Mucosa of descending colon (tissue), 3 donors: ENCODE results near the gene ZNF827. TPM values are rescaled to one million over a fixed set of nuclear protein-coding genes. Genes with fewer than 3 reads are reported as not detected.

Experiments
- ATAC-seq: fragments of 200-7000 bp; cut with Tn5 transposase; one replicate; pipeline ENCODE4 v1.9.1; 2020; ENCODE audit warnings: mild to moderate bottlenecking, moderate library complexity
- DNase-seq, 3 donors: peaks; one replicate each; pipeline ENCODE4 v3.0.0-alpha.2; 2020
- H3K36me3 ChIP-seq: fragments of 200-600 bp; one replicate; pipeline ENCODE4 v1.8.0; 2021; ENCODE audit warnings: low read depth, mild to moderate bottlenecking
- H3K4me1 ChIP-seq: fragments of 200-600 bp; one replicate; pipeline ENCODE4 v1.8.0; 2021; ENCODE audit warnings: low read depth, mild to moderate bottlenecking
- H3K4me3 ChIP-seq: fragments of 200-600 bp; one replicate; pipeline ENCODE4 v1.8.0; 2021; ENCODE audit warnings: mild to moderate bottlenecking
- H3K9me3 ChIP-seq: fragments of 200-600 bp; one replicate; pipeline ENCODE4 v1.8.0; 2021; ENCODE audit warnings: mild to moderate bottlenecking
- intact Hi-C, 2 donors: fragments of 100-400 bp; cut with DNase I in 1 of 2; cut with micrococcal nuclease in 1 of 2; formaldehyde crosslinking; loops; one replicate each; pipeline versions ENCODE4 v1.11.0 to v1.11.1; 2022; cut with DNase I, micrococcal nuclease
- total RNA-seq, 3 donors: library from RNA; stranded (reverse); fragmentation: NEBNext Ultra II Directional in 2 of 3; extraction: Animal tissue kit (Norgen Biotek cat#: 25700) in 2 of 3; gene quantifications; one replicate each; pipeline versions ENCODE4 v1.2.1 to v1.2.4, GENCODE V29; 2021 to 2023
- TF ChIP-seq, protein P1 (sequence below): fragments of 200-600 bp; IDR thresholded peaks from one replicate; pipeline ENCODE4 v1.8.0; 2022; ENCODE audit warnings: antibody characterized with exemption, mild to moderate bottlenecking
- donor health status: DM: no; HTN: no; CAD: no; lungs with moderate emphysema.
- donor health status: DM: no; HTN: no; CAD: no.
- donor health status: DM: no; HTN: yes; CAD: no.

Gene ZNF827
- total RNA-seq, 3 donors from 2014 or later = 21.9 to 37.4 (median 29.7) TPM

DNA sequence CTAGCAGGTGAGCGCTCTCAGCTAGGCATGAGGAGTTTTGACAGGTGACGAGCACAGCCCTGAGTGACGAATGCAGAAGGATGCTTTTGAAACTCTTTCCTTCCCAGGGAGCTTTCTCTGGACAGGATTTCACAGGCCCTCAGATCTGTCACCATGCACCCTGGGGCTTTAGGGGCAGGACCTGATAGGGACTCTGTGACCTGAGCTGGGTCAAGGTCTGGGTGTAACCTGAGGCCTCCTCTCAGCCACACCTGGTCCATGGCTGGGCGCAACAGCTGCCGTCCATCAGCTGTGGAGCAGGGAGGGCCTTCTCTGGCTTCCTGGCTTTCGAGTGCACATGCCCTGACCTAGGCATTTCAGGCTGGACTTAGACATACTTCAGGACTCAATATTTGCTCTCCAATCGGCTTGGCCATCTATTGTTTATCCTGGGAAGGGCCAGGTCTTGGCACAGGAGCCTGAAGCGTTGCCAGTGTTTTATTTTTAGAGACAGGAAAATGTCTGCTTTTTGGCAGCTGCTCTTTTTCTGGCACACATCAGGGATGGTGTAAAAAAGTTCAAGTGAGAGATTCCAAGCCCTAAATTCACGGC lies 202.3 kb downstream of the ZNF827 start:
- H3K36me3 ChIP-seq = no peaks in the 10 kb centered on the region
- DNase-seq (peak in 2 of 3 donors; percentile 48 to 57), ATAC-seq (peak; percentile 15)
- H3K4me1 ChIP-seq = peaks cover 29% of the 10 kb centered on the region
- TF ChIP-seq, protein P1, sequence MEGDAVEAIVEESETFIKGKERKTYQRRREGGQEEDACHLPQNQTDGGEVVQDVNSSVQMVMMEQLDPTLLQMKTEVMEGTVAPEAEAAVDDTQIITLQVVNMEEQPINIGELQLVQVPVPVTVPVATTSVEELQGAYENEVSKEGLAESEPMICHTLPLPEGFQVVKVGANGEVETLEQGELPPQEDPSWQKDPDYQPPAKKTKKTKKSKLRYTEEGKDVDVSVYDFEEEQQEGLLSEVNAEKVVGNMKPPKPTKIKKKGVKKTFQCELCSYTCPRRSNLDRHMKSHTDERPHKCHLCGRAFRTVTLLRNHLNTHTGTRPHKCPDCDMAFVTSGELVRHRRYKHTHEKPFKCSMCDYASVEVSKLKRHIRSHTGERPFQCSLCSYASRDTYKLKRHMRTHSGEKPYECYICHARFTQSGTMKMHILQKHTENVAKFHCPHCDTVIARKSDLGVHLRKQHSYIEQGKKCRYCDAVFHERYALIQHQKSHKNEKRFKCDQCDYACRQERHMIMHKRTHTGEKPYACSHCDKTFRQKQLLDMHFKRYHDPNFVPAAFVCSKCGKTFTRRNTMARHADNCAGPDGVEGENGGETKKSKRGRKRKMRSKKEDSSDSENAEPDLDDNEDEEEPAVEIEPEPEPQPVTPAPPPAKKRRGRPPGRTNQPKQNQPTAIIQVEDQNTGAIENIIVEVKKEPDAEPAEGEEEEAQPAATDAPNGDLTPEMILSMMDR = no peak
- intact Hi-C loops = no loop called here
- H3K4me3 ChIP-seq = no peak overlapping the region
- no peaks in the 10 kb centered on the region for H3K9me3 ChIP-seq

DNA sequence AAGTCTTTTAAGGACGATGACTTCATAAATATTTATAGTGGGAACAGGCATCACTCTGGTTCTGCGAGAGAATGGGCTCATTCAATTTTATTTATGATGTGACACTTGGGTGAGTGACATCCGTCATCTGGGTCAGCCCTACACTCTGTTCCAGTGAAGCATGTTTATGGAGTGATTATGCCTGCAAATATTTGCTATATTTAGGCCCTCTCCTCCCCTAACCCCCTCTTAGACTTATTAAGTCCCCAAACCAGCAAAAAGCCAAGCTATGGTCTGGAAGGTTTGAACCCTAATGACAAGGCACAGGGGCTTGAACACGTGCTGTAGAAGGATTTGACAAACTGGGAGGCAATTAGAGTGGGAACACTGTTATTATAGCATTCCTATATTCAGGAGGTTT lies 202.8 kb downstream of the ZNF827 start:
- Histone ChIP-seq H3K4me1 (peaks cover 29% of the 10 kb centered on the region), H3K36me3 (no peaks in the 10 kb centered on the region), H3K9me3 (no peaks in the 10 kb centered on the region), H3K4me3 (no peak overlapping the region)
- no peak for ATAC-seq
- intact Hi-C loops = no loop called here
- TF ChIP-seq, protein P1 = no peak
- DNase-seq = no peak

DNA sequence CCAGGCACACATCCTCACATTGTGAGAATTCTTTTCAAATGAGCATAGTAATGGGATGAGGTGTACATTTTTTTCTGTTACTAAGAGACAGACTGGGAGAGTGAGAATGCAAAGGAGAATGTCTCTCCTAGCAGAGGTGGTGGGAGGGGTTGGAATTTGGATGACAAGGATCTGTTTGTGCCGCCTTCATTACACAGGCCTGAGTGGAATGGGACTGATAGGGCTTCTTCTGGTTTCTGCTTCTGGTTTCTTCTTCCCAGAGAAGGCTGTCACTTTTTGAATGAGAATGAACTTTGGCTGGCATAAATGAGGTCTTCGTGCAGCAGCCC lies 203.3 kb downstream of the ZNF827 start:
- H3K4me3 ChIP-seq = no peak overlapping the region
- H3K36me3 ChIP-seq = no peaks in the 10 kb centered on the region
- no peak for ATAC-seq
- no peaks in the 10 kb centered on the region for H3K9me3 ChIP-seq
- DNase-seq = no peak
- intact Hi-C loops = no loop called here
- TF ChIP-seq, protein P1 = no peak
- peaks cover 29% of the 10 kb centered on the region for H3K4me1 ChIP-seq

DNA sequence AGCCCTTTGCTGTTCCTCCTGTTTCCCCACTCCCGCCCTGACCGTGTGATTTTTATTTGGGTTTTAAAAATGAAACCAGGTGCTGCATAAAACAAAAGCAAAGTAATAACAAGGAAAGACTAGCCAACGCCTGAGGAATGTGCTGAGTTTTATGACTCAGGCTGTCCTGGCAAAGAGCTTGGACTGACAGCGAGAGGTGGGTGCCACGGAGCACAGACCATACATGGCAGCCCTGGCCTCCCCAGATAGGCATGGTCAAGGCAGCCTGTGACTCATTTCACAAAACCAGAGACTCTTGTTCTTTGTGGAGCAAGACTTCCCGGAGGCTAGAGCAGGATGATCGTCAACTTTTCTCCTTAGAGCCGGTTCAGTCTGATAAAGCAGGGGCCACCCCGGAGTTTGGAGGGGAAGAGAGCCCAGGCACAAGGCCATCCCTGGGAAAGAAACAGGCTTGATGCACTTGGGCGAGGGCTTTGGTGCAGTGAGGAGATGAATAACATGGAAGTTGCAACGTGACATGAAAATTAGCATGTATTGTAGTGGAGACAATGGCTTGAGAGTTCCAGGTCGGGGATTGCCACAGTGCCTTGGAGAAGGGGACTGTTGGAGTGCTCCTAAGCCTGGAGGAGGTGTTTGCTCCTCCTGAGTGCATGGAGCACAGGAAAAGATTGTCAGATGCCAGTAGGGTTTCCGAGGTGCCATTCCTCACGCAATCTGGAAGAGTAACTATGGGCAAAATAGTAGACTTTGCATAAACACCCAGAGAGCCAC lies 203.9 kb downstream of the ZNF827 start:
- Histone ChIP-seq H3K4me1 (peaks cover 29% of the 10 kb centered on the region), H3K4me3 (no peak overlapping the region)
- intact Hi-C loops = no loop called here

DNA sequence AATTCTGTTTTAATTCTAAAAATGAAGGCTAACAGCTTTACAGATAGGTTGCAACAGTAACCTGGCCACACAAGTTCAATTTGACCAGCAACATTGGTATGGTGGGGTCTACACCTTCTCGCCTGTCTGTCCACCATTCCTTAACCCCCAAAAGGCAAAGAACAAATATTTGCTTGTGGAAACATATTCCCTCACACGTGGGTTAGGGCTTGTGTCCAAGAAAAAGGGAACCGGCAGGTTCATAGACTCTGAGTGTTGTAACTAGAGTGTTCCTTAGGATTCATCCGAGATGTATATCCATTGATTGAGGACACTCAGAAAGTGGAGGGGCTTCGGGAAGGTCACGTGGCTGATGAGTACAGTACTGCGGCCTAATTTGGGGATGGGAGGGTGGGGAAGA lies 204.6 kb downstream of the ZNF827 start:
- ATAC-seq = no peak
- peak in 1 of 3 donors; percentile 14 for DNase-seq
- intact Hi-C loops = no loop called here

More for the DNA sequence above, 203.9 kb downstream of the ZNF827 start:
- Histone ChIP-seq H3K9me3 (no peaks in the 10 kb centered on the region), H3K36me3 (no peaks in the 10 kb centered on the region)
- ATAC-seq (peak; percentile 52), DNase-seq (peak; percentile 49 to 66 (median 55))
- TF ChIP-seq, protein P1 = no peak

More for the DNA sequence above, 204.6 kb downstream of the ZNF827 start:
- no peaks in the 10 kb centered on the region for H3K36me3 ChIP-seq
- H3K9me3 ChIP-seq = no peaks in the 10 kb centered on the region
- TF ChIP-seq, protein P1 = no peak
- H3K4me1 ChIP-seq = peaks cover 29% of the 10 kb centered on the region
- H3K4me3 ChIP-seq = no peak overlapping the region
